HepG2 (cell line): ENCODE results near the gene GUK1. TPM values are rescaled to one million over a fixed set of nuclear protein-coding genes. Genes with fewer than 3 reads are reported as not detected.

Source experiments
- BCL3 ChIP-seq: sonication (generic); formaldehyde crosslinking; IDR thresholded peaks from 2 replicates; pipeline ENCODE4 v1.5.1; 2020; ENCODE audit warnings: mild to moderate bottlenecking, missing genetic modification reagents, moderate library complexity
- BHLHE40 ChIP-seq: IDR thresholded peaks from 2 replicates; pipeline ENCODE4 v1.6.1; 2011; ENCODE audit warnings: low read length, improper control_type of control experiment
- CBX1 ChIP-seq: IDR thresholded peaks from one replicate; pipeline ENCODE4 v1.6.1; 2016; ENCODE audit warnings: antibody characterized with exemption, low read depth
- GABPB1 ChIP-seq: IDR thresholded peaks from 2 replicates; pipeline ENCODE4 v1.6.1; 2016; ENCODE audit warnings: mild to moderate bottlenecking, missing genetic modification reagents, moderate library complexity, missing compliant biosample characterization
- GPN1 ChIP-seq: sonication (generic); formaldehyde crosslinking; IDR thresholded peaks from 2 replicates; pipeline ENCODE4 v1.5.1; 2020; ENCODE audit warnings: missing genetic modification reagents, borderline replicate concordance
- HMGXB4 ChIP-seq, 2 experiments: sonication (generic) in 1 of 2; formaldehyde crosslinking in 1 of 2; IDR thresholded peaks; 2 replicates each; pipeline versions ENCODE4 v1.4.0 to v1.6.1; 2018 to 2020; ENCODE audit warnings: missing genetic modification reagents in 2 of 2, borderline replicate concordance in 1 of 2, low read depth in 1 of 2, mild to moderate bottlenecking in 1 of 2, missing biosample characterization in 1 of 2
- HNRNPUL1 ChIP-seq: fragments of 200-400 bp; formaldehyde crosslinking; IDR thresholded peaks from 2 replicates; pipeline ENCODE4 v1.6.1; 2017; ENCODE audit warnings: low read depth, mild to moderate bottlenecking, low read length, moderate library complexity
- KDM1A ChIP-seq: IDR thresholded peaks from 2 replicates; pipeline ENCODE4 v1.6.1; 2016; ENCODE audit warnings: missing compliant biosample characterization
- MZF1 ChIP-seq: sonication (generic); formaldehyde crosslinking; IDR thresholded peaks from 2 replicates; pipeline ENCODE4 v1.8.1; 2023; ENCODE audit warnings: mild to moderate bottlenecking, missing genetic modification reagents, borderline replicate concordance
- SMARCC2 ChIP-seq: fragments of 450-650 bp; IDR thresholded peaks from 2 replicates; pipeline ENCODE4 v1.6.1; 2017; ENCODE audit warnings: antibody characterized with exemption, mild to moderate bottlenecking
- THAP11 ChIP-seq: IDR thresholded peaks from 2 replicates; pipeline ENCODE4 v1.6.1; 2016; ENCODE audit warnings: missing biosample characterization, missing genetic modification reagents
- ZNF3 ChIP-seq: IDR thresholded peaks from 2 replicates; pipeline ENCODE4 v1.7.0; 2017; ENCODE audit warnings: inconsistent platforms
- ZNF317 ChIP-seq: sonication (generic); formaldehyde crosslinking; IDR thresholded peaks from 2 replicates; pipeline ENCODE4 v1.5.0; 2020; ENCODE audit warnings: mild to moderate bottlenecking, missing genetic modification reagents
- ZNF501 ChIP-seq: sonication (generic); formaldehyde crosslinking; IDR thresholded peaks from 2 replicates; pipeline ENCODE4 v1.5.1; 2020; ENCODE audit warnings: mild to moderate bottlenecking, moderate library complexity, missing genetic modification reagents
- ZNF549 ChIP-seq: sonication (generic); formaldehyde crosslinking; IDR thresholded peaks from 2 replicates; pipeline ENCODE4 v1.5.0; 2020; ENCODE audit warnings: missing genetic modification reagents
- ZNF766 ChIP-seq: sonication (generic); formaldehyde crosslinking; IDR thresholded peaks from 2 replicates; pipeline ENCODE4 v1.5.0; 2020; ENCODE audit warnings: missing genetic modification reagents, borderline replicate concordance
- ZNF781 ChIP-seq: sonication (generic); formaldehyde crosslinking; IDR thresholded peaks from 2 replicates; pipeline ENCODE4 v1.5.1; 2020; ENCODE audit warnings: borderline replicate concordance, mild to moderate bottlenecking, missing genetic modification reagents; ENCODE audit errors: not compliant biosample characterization
- ZNF879 ChIP-seq: sonication (generic); formaldehyde crosslinking; IDR thresholded peaks from 2 replicates; pipeline ENCODE4 v1.8.1; 2023; ENCODE audit warnings: missing genetic modification reagents
- polyA plus RNA-seq, 8 experiments: library from polyadenylated mRNA; depleted of rRNA in 3 of 8; stranded (reverse) in 7 of 8; unstranded in 1 of 8; fragments of >200 nt; fragmentation: Illumina TruSeq in 4 of 8; extraction: Trizol in 4 of 8; gene quantifications; 2 replicates each; pipeline versions ENCODE4 v1.2.1 to v1.2.3, GENCODE V29; 2011 to 2016; ENCODE audit warnings: low read depth in 4 of 8, missing spikeins in 1 of 8, mixed read lengths in 1 of 8; ENCODE audit not compliant: insufficient read depth in 1 of 8
- total RNA-seq, 5 experiments: library from RNA; depleted of rRNA; stranded (reverse); fragments of >200 nt; fragmentation: Illumina TruSeq; extraction: Trizol; gene quantifications; 2 replicates each; pipeline ENCODE4 v1.2.3, GENCODE V29; 2016; ENCODE audit warnings: low read depth in 1 of 5
- TF ChIP-seq, protein P1 (sequence below): sonication (generic); formaldehyde crosslinking; IDR thresholded peaks from 2 replicates; pipeline ENCODE4 v1.5.0; 2020; ENCODE audit warnings: missing genetic modification reagents

Gene GUK1
- total and polyA plus RNA-seq, 2 of the 13 experiments (the other 11 are each of a cell fraction or from before 2014, with no cell fraction given) = 116 to 154 TPM

DNA sequence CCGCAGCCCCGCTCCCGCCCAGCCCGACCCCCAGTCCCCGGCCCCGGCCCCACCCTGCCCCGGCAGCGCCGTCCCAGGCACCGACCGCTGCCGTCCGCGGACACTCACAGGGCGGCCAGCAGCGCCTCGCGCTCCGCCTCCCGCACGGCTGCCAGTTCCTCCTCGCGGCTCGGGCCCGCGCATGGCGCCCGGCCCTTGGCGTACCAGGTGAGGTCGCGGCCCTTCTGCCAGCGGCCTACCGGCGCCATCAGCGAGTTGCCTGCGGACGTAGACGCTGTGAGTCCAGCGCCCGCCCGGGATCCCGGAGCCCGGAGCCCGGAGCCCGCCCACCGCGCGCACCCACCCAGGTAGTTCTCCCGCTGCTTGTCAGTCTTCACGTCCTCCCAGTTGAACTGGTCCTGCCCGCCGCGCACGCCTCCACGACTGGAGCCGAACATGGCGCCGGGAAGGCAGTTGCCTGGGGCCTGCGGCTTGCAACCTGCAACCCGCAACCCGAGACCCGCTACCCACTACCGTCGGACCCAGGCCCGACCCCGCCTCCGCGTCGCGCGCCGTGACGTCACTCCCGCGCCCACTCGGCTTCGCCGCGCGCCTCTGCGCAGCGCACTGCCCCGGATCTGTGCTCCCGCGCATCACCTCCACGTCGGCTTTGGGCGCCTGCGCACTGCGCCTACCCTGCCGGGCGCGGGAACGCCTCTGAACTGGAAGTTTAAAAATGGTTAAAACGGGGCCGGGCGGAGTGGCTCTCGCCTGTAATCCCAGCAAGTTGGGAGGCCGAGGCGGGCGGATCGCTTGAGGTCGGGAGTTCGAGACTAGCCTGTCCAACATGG is 37.1 kb upstream of the GUK1 start, which contains the start of gene C1orf35 (continued):
- TF ChIP-seq HNRNPUL1 (no peak), THAP11 (CRISPR knock-in tag) (peak; percentile 94), BCL3 (CRISPR knock-in tag) (peak; percentile 84), ZNF317 (CRISPR knock-in tag) (peak; percentile 60; the same call in 1 of the 2 replicates), GABPB1 (CRISPR knock-in tag) (peak; percentile 92), CBX1 (peak; percentile 65), BHLHE40 (no peak), ZNF781 (CRISPR knock-in tag) (peak; percentile 55), HMGXB4 (CRISPR knock-in tag; IDR thresholded peaks at IDR 0.05; ENCODE audit: borderline replicate concordance in 1 of 2, low read depth in 1 of 2) (peak; percentile 86 to 91), ZNF3 (CRISPR knock-in tag) (no peak), ZNF501 (CRISPR knock-in tag) (peak; percentile 82), ZNF766 (CRISPR knock-in tag) (peak; percentile 95), MZF1 (CRISPR knock-in tag) (no peak), KDM1A (CRISPR knock-in tag) (no peak; the same call in 1 of the 2 replicates), ZNF549 (CRISPR knock-in tag) (no peak), ZNF879 (no peak), SMARCC2 (no peak), GPN1 (CRISPR knock-in tag) (no peak)
- TF ChIP-seq, protein P1, sequence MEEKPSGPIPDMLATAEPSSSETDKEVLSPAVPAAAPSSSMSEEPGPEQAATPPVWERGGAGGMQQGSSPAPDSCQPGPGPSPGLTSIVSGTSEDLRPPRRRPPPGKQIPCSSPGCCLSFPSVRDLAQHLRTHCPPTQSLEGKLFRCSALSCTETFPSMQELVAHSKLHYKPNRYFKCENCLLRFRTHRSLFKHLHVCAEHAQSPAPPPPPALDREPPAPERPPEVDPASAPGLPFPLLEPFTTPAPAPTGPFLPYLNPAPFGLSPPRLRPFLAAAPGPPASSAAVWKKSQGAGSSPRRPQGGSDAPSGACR (CRISPR knock-in tag) = peak; percentile 92; the same call in 1 of the 2 replicates
